Common myeloid progenitor, CD34-positive (primary cell): ENCODE measurements around the gene IGSF3.

Experiments
- CTCF ChIA-PET: fragments of 350-600 bp; sonication (Branson Sonifier 250); formaldehyde crosslinking; loops from one replicate; lab custom pipeline; 2021; ENCODE audit warnings: antibody characterized with exemption; lab: Charles Lee
- POLR2A ChIA-PET: fragments of 350-600 bp; sonication (Branson Sonifier 250); formaldehyde crosslinking; loops from one replicate; lab custom pipeline; 2021; ENCODE audit warnings: antibody characterized with exemption; lab: Charles Lee
- DNase-seq, 3 donors: peaks; one replicate each; pipeline versions ENCODE4 v3.0.0 to v3.0.0-alpha.2; 2013
- H3K27ac ChIP-seq, 2 experiments: 1 replicate in 1 of 2; 2 replicates in 1 of 2; pipeline ENCODE4 v1.7.0; 2013; ENCODE audit warnings: inconsistent platforms in 2 of 2, low read length in 2 of 2, mild to moderate bottlenecking in 2 of 2, low read depth in 1 of 2, moderate library complexity in 1 of 2; ENCODE audit not compliant: severe bottlenecking in 2 of 2, insufficient read depth in 1 of 2, poor library complexity in 1 of 2
- H3K27me3 ChIP-seq, 5 experiments: replicated peaks in 2 of 5; 1 replicate in 3 of 5; 2 replicates in 2 of 5; pipeline versions ENCODE4 v1.6.1 to v1.7.0; 2013; ENCODE audit warnings: low read length in 4 of 5, mild to moderate bottlenecking in 2 of 5, moderate library complexity in 2 of 5, inconsistent platforms in 1 of 5; ENCODE audit not compliant: insufficient read depth in 5 of 5, control insufficient read depth in 4 of 5
- H3K36me3 ChIP-seq, 4 experiments: 1 replicate in 2 of 4; 2 replicates in 2 of 4; pipeline versions ENCODE4 v1.6.1 to v1.7.0; 2013; ENCODE audit warnings: low read length in 3 of 4, control low read depth in 1 of 4, mild to moderate bottlenecking in 1 of 4; ENCODE audit not compliant: control insufficient read depth in 4 of 4, insufficient read depth in 4 of 4
- H3K4me1 ChIP-seq, 4 experiments: 1 replicate in 3 of 4; 2 replicates in 1 of 4; pipeline versions ENCODE4 v1.6.1 to v1.7.1; 2013; ENCODE audit warnings: low read length in 3 of 4, mild to moderate bottlenecking in 3 of 4, control low read depth in 1 of 4, inconsistent platforms in 1 of 4, moderate library complexity in 1 of 4; ENCODE audit not compliant: control insufficient read depth in 4 of 4, insufficient read depth in 4 of 4; ENCODE audit errors: control extremely low read depth in 1 of 4
- H3K4me3 ChIP-seq, 7 experiments: 1 replicate in 4 of 7; 2 replicates in 3 of 7; pipeline versions ENCODE4 v1.5.1 to v1.7.0; 2013; ENCODE audit warnings: mild to moderate bottlenecking in 7 of 7, low read length in 6 of 7, moderate library complexity in 6 of 7, inconsistent platforms in 2 of 7, low read depth in 2 of 7, control low read depth in 1 of 7; ENCODE audit not compliant: insufficient read depth in 4 of 7, control insufficient read depth in 1 of 7; ENCODE audit errors: extremely low read depth in 1 of 7
- H3K9me3 ChIP-seq, 5 experiments: 1 replicate in 4 of 5; 2 replicates in 1 of 5; pipeline versions ENCODE4 v1.6.1 to v1.7.1; 2013; ENCODE audit warnings: low read length in 4 of 5, mild to moderate bottlenecking in 2 of 5, inconsistent platforms in 1 of 5, low read depth in 1 of 5, moderate library complexity in 1 of 5; ENCODE audit not compliant: control insufficient read depth in 4 of 5, insufficient read depth in 2 of 5; ENCODE audit errors: control extremely low read depth in 1 of 5
- WGBS: methylation state at CpG from one replicate; pipeline ENCODE4 v1.1.5; 2013; ENCODE audit not compliant: insufficient coverage; 5-methylcytosine and 5-hydroxymethylcytosine counted together

Gene IGSF3

GRCh38 chr1:116579259-116579875 is 88.2 kb downstream of the IGSF3 start:
- no peak overlapping the region for H3K4me3 ChIP-seq
- CTCF ChIA-PET = interaction anchor here (4.0 kb wide), 1 partner anchor 17 kb away, joined by 20 read pairs; no protein-coding TSS in a partner anchor
- 91% methylated on average over 17 of the region's 21 CpGs for WGBS

GRCh38 chr1:116578581-116578980 is 89.0 kb downstream of the IGSF3 start:
- no peak overlapping the region for H3K4me3 ChIP-seq
- H3K9me3 ChIP-seq = no peaks in the 10 kb centered on the region
- peaks cover 0 to 4% (median 0%) of the 10 kb centered on the region in 5 experiments for H3K27me3 ChIP-seq
- H3K27ac ChIP-seq = no peak overlapping the region
- no CpG with 5 or more reads among the region's 1 CpG for WGBS
- ChIA-PET CTCF (interaction anchor here (1.0 to 4.0 kb wide), 4 partner anchors 9 to 444 kb away, joined by 3 to 20 read pairs (median 4); no protein-coding TSS in a partner anchor), POLR2A (no interaction called here)
- no peaks in the 10 kb centered on the region for H3K36me3 ChIP-seq
- no peak for DNase-seq
- peaks cover 0 to 6% (median 0%) of the 10 kb centered on the region in 4 experiments for H3K4me1 ChIP-seq

More at GRCh38 chr1:116579259-116579875, 88.2 kb downstream of the IGSF3 start:
- H3K36me3 ChIP-seq = no peaks in the 10 kb centered on the region
- H3K9me3 ChIP-seq = no peaks in the 10 kb centered on the region
- POLR2A ChIA-PET = no interaction called here
- H3K27ac ChIP-seq = no peak overlapping the region
- H3K27me3 ChIP-seq = peaks cover 0 to 4% (median 0%) of the 10 kb centered on the region in 5 experiments
- no peak for DNase-seq
- H3K4me1 ChIP-seq = no peaks in the 10 kb centered on the region

- ChIA-PET CTCF (interaction anchor here (0.8 to 4.0 kb wide), 5 partner anchors 9 to 444 kb away, joined by 3 to 20 read pairs (median 3); no protein-coding TSS in a partner anchor), POLR2A (interaction anchor here (0.6 kb wide), 1 partner anchor 30 kb away, joined by 3 read pairs; no protein-coding TSS in a partner anchor)
- Histone ChIP-seq H3K36me3 (no peaks in the 10 kb centered on the region), H3K9me3 (no peaks in the 10 kb centered on the region), H3K4me3 (no peak overlapping the region), H3K27ac (no peak overlapping the region), H3K4me1 (peaks cover 0 to 8% (median 0%) of the 10 kb centered on the region in 4 experiments), H3K27me3 (peaks cover 0 to 4% (median 0%) of the 10 kb centered on the region in 5 experiments)
- WGBS = 100% methylated on average over 3 of the region's 5 CpGs
- DNase-seq = no peak
Measured at GRCh38 chr1:116577759-116578314, 89.7 kb downstream of the IGSF3 start.

- Histone ChIP-seq H3K4me1 (peaks cover 0 to 27% (median 15%) of the 10 kb centered on the region in 4 experiments), H3K4me3 (no peak overlapping the region), H3K36me3 (no peaks in the 10 kb centered on the region), H3K9me3 (no peaks in the 10 kb centered on the region), H3K27me3 (peaks cover 0 to 4% (median 0%) of the 10 kb centered on the region in 5 experiments), H3K27ac (no peak overlapping the region)
- POLR2A ChIA-PET = interaction anchor here (0.6 kb wide), 1 partner anchor 52 kb away, joined by 4 read pairs; no protein-coding TSS in a partner anchor
- CTCF ChIA-PET = interaction anchor here (0.7 to 4.8 kb wide), 19 partner anchors 9 to 486 kb away, joined by 3 to 37 read pairs (median 3); partner anchors contain the start of gene TTF2
- DNase-seq = peak; percentile 59 to 82 (median 73)
- 38% methylated on average over 9 of the region's 11 CpGs for WGBS
Measured at GRCh38 chr1:116574581-116575291, 92.8 kb downstream of the IGSF3 start.

GRCh38 chr1:116573431-116574095 is 94.0 kb downstream of the IGSF3 start:
- 83% methylated on average over 1 of the region's 7 CpGs for WGBS
- H3K27ac ChIP-seq = no peak overlapping the region
- H3K9me3 ChIP-seq = no peaks in the 10 kb centered on the region
- peaks cover 0 to 39% (median 27%) of the 10 kb centered on the region in 4 experiments for H3K4me1 ChIP-seq
- POLR2A ChIA-PET = interaction anchor here (0.6 kb wide), 1 partner anchor 417 kb away, joined by 3 read pairs; no protein-coding TSS in a partner anchor
- DNase-seq = no peak
- H3K27me3 ChIP-seq = peaks cover 0 to 4% (median 0%) of the 10 kb centered on the region in 5 experiments
- CTCF ChIA-PET = interaction anchor here (0.8 to 4.8 kb wide), 10 partner anchors 13 to 487 kb away, joined by 3 to 37 read pairs (median 4); partner anchors contain the start of gene TTF2
- no peak overlapping the region for H3K4me3 ChIP-seq
- no peaks in the 10 kb centered on the region for H3K36me3 ChIP-seq

- 100% methylated on average over 3 of the region's 4 CpGs for WGBS
- peaks cover 0 to 1% (median 0%) of the 10 kb centered on the region in 5 experiments for H3K27me3 ChIP-seq
- POLR2A ChIA-PET = interaction anchor here (0.6 kb wide), 1 partner anchor 416 kb away, joined by 3 read pairs; no protein-coding TSS in a partner anchor
Measured at GRCh38 chr1:116572771-116573430, 94.6 kb downstream of the IGSF3 start.

More at GRCh38 chr1:116572771-116573430, 94.6 kb downstream of the IGSF3 start:
- DNase-seq = no peak
- CTCF ChIA-PET = interaction anchor here (0.8 to 4.8 kb wide), 7 partner anchors 23 to 487 kb away, joined by 3 to 37 read pairs (median 3); partner anchors contain the start of gene TTF2
- no peak overlapping the region for H3K27ac ChIP-seq
- H3K4me3 ChIP-seq = no peak overlapping the region
- H3K4me1 ChIP-seq = peaks cover 0 to 39% (median 28%) of the 10 kb centered on the region in 4 experiments
- H3K36me3 ChIP-seq = no peaks in the 10 kb centered on the region
- H3K9me3 ChIP-seq = no peaks in the 10 kb centered on the region
